HG03139 (cell line): Measurements from ENCODE around the gene GPC3.

Experiments used
- ATAC-seq: cut with Tn5 transposase; IDR thresholded peaks from one replicate; pipeline ENCODE4 v1.9.1; 2021; ENCODE audit not compliant: unreplicated experiment

Gene GPC3

DNA sequence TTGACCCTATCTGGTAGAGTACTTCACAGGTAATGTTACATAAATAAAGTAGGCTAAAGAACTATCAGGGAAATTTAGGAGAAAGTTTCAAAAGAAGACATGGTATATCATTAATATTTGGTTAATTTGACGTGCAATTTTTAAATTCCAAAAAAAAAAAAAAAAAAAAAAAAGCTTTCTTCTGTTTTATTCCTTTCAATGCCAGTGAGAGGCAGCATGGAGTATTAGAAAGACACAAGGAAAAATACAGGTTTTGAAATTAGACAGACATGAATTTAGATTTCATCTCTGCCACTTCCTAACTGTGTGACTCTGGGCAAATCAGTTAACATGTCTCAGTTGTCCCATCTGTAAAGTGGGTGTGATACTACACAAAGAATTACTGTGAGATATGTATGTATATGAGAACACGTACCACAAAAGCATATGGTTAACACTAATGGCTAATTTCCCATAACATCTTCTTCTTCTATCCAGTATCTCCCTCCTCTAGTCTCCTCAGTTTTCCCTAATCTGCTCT, 132.5 kb downstream of the GPC3 start:
- no peak for ATAC-seq

DNA sequence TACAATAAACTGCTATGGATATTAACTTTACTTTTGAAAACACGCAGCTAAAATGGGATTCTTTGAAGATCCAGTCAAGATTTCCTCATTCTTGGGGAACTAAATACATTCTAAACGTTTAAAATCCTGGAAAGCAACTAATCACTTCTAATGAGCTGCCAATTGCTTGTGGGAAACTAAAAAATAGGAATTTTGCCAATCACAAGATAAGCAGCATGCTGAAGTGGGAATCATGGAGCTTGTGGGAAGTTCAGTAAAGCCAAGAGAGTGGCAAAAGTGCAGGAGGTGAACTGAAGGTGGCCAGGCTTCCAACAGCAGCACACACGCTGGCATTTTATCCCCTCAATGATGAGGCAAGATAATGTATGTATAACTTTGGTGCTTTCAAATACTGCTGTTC, 133.0 kb downstream of the GPC3 start:
- no peak for ATAC-seq

DNA sequence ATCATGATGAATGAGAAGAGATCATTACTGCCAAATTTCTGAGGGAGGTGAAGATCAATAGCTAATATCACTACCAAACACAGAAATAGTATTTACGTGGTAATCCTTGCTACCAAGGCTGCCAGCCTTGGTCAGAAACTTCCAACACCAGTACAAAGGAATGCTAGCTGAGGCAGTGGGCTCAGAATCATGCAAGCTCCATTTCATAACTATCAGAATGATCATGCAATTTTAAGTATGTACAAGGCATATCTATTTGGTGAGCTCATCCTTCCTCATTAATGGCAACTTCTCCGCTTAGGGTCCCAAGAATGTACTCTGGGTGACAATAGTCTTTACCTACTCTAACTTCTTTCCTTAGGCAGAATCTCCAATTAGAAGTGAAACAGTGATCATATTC, 135.0 kb downstream of the GPC3 start:
- ATAC-seq = no peak

DNA sequence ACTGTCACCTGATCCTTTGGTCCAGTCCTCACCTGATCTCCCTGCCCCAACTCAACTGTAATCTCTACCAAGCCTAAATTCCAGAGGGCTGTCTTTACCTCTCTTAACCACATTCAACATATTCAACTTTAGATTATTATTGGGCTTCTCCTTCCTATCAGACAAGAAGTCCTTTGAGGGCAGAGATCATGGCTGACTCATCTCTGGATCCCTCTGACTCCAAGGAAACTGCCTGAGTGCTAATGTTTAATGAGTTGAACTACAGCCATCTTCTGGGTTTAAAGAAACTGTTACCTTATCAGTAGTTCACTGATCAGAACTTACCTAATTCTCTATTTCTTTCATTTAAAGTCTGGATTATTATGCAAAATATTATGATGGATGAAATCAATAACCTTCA, 135.7 kb downstream of the GPC3 start:
- ATAC-seq = no peak

DNA sequence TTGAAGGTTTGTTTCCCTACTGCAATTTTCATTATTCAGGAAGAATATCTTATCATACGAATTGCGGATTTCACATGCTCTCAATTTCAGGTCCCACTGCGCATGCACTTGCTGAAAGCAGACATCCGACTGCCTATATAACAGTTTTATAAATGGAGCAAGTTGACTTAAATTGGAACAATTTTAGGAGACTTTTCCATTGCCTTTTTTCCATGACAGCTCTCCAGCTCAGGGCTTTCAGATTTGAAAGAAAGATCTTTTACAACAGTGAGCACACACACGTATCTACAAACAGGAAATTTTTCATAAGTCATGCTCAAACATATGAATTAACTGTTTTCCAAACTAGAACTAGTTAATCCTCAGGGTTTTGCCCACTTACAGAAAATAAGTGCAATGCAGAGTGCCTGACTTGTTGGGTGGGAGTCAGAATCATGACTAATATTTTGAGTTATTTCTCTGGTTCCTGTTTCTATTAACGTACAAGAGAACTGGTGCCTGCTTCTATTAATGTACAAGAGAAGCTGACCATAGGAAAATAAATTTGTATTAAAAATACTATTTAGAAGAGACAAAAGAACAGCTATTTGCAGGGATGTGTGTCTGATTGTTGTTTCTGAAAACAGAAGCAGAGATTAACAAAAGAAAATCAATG, 137.9 kb downstream of the GPC3 start:
- ATAC-seq = no peak

DNA sequence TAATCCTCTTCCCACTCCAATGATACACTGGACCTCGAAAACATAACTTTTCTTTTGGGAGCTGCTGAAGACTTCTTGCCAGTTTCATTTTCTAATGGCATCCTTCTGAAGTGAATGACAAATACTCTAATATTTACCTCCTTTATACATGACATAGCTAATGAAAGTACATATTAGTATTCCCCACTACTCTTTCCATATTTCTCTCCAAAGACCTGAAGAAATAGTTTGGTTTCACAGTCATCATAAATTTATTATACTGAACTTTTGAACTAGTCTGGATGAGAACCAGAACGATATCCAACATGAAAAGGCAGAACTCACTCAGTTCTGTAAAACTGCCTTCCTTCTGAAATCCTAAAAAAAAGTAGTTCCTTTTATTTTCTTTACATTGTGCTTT, 139.1 kb downstream of the GPC3 start:
- ATAC-seq = no peak

DNA sequence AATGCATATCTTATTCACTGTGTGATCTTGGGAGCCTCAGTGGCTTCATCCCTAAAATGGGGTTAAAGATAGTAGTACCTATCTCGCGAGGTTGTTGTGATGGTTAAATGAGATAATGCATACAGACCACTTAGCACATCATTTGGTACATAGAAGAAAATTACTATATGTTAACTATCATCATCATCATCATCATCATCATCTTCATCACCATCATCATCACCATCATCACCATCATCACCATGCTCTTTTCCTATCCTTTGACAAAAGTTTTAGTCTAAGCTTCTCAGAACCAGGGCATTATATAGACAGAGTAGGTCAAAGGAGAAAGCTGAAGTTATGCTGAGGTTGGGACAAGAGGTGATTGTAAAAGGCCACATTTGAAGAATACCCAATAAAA, 145.0 kb downstream of the GPC3 start:
- no peak for ATAC-seq

DNA sequence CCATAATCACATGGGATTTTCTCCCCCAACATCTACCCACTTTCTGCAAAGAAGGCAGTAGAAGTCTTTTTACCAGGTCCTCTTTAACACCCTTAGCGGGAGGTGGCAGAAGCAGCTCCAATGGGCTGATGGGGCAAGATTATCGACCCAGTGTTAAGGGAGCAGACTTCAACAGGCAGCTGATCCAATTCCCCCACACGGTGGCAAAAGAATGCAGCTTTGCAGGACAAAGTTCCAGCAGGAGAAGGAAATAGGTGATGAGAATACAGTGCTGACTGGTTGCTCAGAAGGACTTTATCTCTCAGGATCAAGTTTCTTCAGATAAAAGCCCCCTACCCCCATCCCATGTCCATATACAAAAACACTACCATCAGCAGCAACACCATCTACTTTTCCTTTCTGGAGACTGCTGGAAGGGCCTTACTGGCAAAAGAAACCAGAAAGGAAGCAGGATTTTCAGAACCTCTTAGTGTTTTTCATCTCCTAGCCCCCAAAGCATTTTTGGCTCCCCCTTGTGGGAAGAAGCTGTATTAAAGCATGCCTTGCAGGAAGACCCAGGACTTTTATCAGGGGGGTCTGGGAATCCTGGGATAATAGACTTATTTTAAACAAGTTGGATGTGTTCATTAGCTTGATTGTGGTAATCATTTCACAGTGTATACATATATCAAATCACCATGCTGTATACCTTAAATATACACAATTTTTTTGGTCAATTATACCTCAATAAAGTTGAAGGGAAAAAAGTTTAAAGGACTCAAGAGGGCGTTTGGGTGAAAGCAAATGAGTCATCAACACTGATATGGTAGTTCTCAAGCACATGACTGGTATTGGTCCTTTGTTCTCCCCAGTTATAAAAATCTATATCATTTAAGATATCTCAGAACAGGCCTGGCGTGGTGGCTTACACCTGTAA, 146.4 kb downstream of the GPC3 start:
- no peak for ATAC-seq

DNA sequence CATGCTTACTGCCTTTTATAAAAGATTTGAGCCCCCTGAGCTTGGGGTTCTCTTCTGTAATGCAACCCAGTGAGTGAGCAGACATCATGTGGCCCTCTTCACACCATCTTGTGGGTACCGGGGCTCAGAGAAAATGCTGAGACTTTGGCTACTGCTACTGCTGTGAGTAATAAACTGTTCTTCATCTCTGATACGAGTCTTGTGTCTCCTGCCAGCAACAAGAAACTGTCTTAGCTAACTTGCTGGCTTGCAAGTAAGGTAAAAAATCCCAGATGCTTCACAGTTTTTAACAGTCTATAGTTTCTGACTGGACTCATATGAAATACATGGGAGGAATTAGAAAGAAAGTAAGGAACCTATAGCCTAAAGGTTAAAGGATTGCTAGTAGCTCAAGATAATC, 148.3 kb downstream of the GPC3 start:
- no peak for ATAC-seq

DNA sequence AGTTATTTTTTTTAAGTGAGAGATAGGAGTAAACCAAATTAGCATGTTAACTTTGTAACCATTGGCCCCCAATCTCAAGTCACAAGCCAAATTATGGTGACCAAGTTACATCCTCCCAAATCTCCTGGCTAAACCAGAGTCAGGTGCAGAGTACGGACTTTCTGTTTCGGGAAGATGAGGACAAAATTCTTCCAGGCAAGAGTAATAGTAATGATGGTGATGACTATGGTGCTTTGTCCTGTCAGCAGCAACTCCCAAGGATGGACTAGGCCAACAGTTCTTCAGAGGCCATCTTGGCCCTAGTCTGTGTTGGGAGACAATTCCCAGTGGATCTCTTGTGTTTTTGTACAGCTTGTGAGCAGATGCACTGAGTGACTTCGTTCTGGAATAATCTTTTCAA, 148.8 kb downstream of the GPC3 start:
- ATAC-seq = no peak

DNA sequence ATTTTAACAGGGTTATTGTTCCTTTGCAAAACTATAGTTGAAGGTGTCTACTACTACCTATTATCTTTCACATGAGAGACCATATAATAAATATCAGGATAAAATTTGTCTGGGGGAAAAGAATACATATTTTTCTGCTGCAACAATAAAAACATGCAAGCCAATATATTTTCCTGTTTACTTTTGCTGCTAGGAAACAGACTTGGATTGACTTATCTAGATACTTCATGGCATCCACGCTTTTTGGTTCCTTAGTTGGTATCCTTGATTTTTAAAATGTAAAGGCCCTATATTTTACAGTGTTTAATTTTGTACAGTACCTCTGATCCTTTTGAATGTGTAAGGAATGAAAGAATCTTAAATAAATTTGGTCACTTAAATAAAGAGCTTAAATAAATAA, 150.6 kb downstream of the GPC3 start:
- no peak for ATAC-seq

DNA sequence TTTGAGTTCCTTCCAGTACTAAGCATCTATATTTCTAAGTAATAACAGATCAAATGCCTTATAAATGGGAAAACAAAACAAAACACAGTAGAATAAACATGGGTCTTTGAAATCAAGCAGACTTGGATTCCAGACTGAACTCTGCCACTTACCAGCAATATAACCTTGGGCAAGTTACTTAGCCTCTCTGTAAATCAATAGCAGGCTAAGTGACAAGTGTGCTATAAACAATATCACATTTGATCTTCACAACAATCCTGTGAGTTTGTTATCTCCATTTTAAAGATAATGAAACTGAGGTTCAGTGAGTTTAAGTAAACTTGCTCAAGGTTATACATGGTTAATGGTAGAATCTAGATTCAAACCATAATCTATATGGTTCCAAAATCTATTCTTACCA, 165.8 kb downstream of the GPC3 start:
- ATAC-seq = no peak

DNA sequence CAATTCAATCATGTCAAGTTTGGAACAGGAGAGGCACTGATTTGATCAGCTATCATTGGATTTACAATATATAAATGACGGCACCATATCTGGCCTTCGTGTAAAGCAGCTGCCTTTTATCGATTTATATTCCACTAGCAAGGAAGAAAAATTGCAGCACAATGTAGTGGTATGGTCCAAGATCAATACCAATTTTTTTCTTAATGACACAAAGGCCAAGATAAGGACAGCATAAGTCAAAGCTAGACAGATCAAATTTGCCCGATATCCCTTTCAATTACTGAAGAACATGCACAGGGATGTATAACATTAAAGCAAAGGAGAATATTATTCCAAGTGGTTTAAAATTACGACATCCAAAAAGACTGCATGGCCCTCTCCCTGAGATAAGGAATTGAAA, 167.4 kb downstream of the GPC3 start:
- ATAC-seq = no peak

DNA sequence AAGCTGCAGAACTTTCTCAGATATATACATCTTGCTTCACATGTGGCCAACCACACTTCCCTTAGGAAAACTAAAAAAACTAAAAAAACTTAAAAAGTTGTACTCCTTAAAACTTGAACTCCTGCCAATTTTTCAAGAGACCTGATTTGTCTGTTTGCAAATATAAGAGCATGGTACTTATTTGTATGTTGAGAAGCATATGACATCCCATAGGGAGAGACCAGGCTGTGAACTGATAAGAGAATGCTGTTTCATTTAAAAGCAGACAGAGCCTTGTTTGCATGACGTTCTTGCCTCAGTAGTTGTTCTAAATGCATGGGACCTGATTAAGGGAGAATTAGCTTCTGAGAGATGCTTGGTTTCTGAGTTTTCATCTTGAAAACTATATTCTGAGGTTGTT, 169.9 kb downstream of the GPC3 start:
- no peak for ATAC-seq

DNA sequence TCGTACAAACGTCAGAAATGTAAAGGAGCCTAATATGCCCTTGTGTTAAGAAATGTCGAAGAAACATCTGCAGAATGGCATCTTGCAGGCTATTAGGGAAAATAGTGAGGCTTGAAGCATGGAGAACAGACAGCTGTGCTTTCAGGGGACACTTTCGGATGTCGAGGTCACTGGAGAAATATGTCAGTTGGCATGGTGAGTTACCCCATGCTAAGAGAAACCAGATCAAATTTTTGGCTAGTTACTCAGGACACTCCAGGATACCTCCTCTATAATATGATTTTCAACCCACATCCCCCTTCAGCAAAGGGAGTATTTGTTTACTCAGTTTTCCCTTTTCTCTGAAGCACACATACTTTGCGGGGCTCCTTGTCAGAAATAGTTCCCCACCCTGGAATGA, 171.4 kb downstream of the GPC3 start:
- no peak for ATAC-seq

DNA sequence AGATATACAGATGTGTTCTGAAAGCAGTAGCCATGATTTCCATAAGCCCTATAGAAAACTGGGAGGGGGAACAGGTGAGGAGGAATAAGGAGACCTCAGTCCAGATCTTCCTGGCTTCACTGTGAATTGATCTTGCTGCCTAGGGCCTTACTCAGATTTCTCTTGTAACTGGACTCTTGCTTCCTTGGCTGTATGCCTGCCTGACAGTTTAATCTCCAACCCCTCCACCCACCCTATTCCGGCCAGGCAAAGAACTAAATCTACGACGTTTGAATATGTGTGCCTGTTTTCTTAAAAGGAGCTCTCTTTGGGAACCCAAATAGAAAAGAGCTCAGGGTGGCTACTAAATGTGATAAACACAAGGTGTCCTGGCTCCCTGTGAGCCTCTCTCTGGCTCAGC, 173.0 kb downstream of the GPC3 start:
- no peak for ATAC-seq

DNA sequence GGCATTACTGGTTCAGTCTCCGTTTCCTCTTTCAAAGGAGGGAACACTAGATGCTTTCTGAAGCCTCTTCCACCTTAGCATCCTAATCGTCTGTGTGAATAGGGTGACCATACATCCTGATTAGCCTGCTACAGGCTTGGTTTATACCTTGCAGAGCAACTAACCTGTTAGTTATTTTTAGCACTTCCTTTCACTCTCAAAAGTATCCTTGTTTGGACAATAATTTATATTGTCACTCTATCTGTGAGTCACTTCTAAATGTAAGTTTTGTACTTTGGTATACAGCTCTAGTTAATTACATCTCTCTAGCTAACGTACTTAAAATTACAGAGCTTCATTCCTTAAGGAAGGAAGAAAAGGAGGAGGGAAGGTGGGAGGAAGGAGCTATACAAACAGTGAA, 174.5 kb downstream of the GPC3 start:
- ATAC-seq = no peak

DNA sequence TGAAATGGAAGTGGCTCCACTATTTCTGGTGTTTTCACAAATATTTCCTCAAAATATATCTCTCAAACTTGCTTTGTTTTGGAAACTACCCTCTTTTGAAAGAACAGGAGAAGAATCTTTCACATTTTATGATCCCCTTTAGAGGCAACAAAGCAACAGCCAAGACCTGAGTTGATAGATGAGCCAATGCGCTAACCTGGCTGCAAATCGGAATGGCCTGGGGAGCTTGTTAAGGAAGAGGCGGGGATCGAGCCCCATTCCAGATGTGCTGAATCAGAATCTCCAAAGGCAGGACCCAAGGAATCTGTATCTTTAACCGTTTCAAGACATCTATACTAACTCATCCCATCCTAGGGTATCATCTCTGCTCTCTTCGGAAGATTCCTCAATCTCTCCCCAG, 181.3 kb downstream of the GPC3 start:
- ATAC-seq = no peak

DNA sequence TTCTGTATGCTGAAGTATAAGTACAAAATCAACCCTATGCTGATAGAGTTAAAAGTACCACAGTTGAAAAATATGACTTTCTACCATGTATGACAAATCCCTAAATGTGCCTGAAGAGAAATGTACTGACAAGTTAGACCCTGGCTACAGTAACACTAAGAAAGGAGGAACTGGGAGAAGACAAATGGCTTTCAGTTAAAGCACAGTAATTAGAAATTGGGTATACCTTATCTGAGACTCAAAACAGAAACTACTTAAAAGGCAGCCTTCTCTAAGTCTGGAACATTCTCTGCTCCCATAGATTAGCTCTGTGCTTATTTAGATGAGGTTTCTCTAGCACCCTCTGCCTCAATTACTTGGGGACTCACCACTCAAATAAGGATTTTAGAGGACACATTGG, 189.1 kb downstream of the GPC3 start:
- no peak for ATAC-seq

DNA sequence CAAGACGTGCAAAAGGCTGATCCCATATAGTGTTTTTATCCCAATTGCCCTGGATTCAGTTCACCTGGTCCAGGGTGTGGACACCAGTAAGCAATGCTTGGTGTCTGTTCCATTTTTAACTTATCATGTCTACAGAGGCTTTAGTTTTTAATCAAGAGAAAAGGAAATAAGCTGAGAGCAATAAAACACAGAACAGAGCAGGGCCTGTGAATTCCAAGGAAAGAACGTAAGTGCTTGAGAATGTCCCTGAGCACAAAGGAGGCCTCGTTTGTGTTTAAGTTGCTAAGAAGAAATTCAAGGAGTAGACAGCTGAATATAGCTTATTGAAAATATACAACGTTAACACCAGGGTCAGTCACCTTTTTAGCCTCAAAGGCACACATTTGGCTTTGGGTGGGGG, 191.3 kb downstream of the GPC3 start:
- ATAC-seq = no peak

DNA sequence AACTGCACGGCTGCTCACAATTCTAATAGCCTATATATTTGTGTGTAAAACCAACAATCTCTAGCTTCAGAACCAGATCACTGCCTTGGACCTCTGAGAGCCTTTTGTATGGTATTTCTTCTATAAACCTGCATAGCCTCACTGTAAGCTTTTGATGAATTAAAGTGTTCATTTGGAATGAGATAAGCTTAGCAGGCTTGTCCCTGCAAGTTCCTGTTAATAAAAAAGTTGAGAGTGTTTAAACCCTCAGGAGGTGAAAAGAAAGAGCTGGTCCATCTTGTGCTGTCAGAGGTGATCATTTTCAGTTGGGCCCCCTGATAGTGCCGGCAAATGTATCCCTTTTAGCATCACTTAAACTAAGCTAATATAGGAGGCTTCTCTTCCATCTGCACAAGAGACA, 191.8 kb downstream of the GPC3 start:
- no peak for ATAC-seq

DNA sequence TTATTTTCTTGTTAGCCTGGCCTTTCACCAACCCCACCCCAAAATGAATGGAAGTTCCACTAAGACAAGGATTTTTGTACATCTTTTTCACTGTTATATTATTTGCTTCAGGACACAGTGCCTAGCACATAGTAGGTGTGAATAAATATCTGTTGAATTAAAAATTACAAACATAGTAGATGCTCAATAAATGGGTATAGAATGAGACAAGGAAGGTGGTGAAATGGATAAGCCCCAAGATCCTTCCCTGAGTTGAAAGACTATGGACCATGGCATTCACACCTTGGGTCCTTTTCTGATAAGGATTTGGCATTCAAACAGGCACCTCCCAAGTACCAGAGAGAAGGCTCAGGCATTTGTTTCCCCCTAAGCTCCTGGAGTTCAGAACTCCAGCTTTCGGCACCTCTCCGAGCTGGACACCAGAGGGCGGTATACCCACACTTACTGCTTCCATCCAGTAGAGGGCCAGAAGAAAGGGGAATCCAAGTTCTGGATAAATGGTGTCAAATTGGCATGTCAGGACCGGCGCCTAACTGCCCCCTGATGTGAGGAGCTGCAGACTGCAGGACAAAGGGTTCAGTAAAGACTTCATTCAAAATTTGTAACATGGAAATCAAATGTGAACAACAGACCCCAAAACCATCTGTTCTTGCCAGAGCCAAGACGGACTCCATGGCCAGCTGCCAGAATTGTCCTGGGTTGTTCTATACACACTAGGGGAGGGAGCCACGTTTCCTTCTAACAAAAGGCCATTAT, 193.0 kb downstream of the GPC3 start:
- peak; percentile 79 for ATAC-seq
